Nucleus accumbens (tissue), 56 donors: Measurements from ENCODE around the gene UBL7.
"Not testable (repeated sequence)": the region's sequence is repeated elsewhere in the genome, so short reads cannot be mapped to it uniquely, and the experiment has no call there.

Experiments used
- DNase-seq, 56 donors: peaks; one replicate each; lab custom pipeline; 2025; lab: John Stamatoyannopoulos, UW

The UBL7 gene

GRCh38 chr15:74464216-74464615 lies 3.3 kb upstream of the UBL7 start:
- no peak for DNase-seq

- DNase-seq, result no peak
Observed at GRCh38 chr15:74463634-74464033, 2.7 kb upstream of the UBL7 start.

GRCh38 chr15:74461847-74462511 lies 1.0 kb upstream of the UBL7 start:
- no peak for DNase-seq

- DNase-seq, result no peak
Observed at GRCh38 chr15:74460298-74460697, 662 bp downstream of the UBL7 start.

- DNase-seq, result not testable (repeated sequence)
Observed at GRCh38 chr15:74459798-74460197, 1.2 kb downstream of the UBL7 start.

GRCh38 chr15:74458473-74458872 lies 2.5 kb downstream of the UBL7 start:
- DNase-seq, result no peak

- DNase-seq, result not testable (repeated sequence)
Observed at GRCh38 chr15:74457036-74457435, 3.9 kb downstream of the UBL7 start.

- DNase-seq, result no peak
Observed at GRCh38 chr15:74454764-74455500, 6.0 kb downstream of the UBL7 start.

GRCh38 chr15:74453925-74454763 lies 6.8 kb downstream of the UBL7 start:
- DNase-seq, result no peak

- no peak for DNase-seq
Observed at GRCh38 chr15:74451861-74452835, 8.8 kb downstream of the UBL7 start.

GRCh38 chr15:74451322-74451721 lies 9.6 kb downstream of the UBL7 start:
- DNase-seq, result no peak

- no peak for DNase-seq
Observed at GRCh38 chr15:74449643-74450205, 11.2 kb downstream of the UBL7 start.

GRCh38 chr15:74449095-74449494 lies 11.9 kb downstream of the UBL7 start:
- no peak for DNase-seq

GRCh38 chr15:74445816-74446763 lies 14.9 kb downstream of the UBL7 start:
- DNase-seq, result no peak

GRCh38 chr15:74444106-74445062 lies 16.6 kb downstream of the UBL7 start:
- peak in 4 of 56 donors; percentile 23 to 37 (median 33) for DNase-seq

GRCh38 chr15:74443100-74443909 lies 17.7 kb downstream of the UBL7 start:
- DNase-seq, result no peak

GRCh38 chr15:74442604-74443003 lies 18.4 kb downstream of the UBL7 start:
- DNase-seq, result no peak
